ENCODE results near the gene STAC. TPM values are rescaled to one million over a fixed set of nuclear protein-coding genes. Genes with fewer than 3 reads are reported as not detected.

The STAC gene
- not detected in 2 replicates for total RNA-seq (2011; cell fraction: chromatin; rRNA removed; ENCODE audit: low replicate concordance)
- total RNA-seq (2011; cell fraction: nucleolus; rRNA removed), result not detected in 2 replicates
- total RNA-seq (2011; cell fraction: nucleoplasm; rRNA removed), result not detected in 2 replicates
- not detected in 2 replicates for total RNA-seq (2014; rRNA removed)
- total RNA-seq (2014; rRNA removed; fragmentation: Illumina TruSeq; extraction: Trizol), result not detected in 2 replicates
- not detected in 2 replicates for total RNA-seq (2015; rRNA removed; fragmentation: Illumina TruSeq; extraction: Trizol)
- total RNA-seq (2021), result not detected in 2 replicates
- polyA plus RNA-seq (2011; rRNA removed), result not detected in 2 replicates
- polyA plus RNA-seq (2011; cell fraction: cytosol; rRNA removed), result not detected in 2 replicates
- not detected in 2 replicates for polyA plus RNA-seq (2011; cell fraction: nucleus; rRNA removed)
- polyA plus RNA-seq (2012), result 0.15 TPM in 1 of 2 replicates, not detected in the other
- not detected in 2 replicates for polyA plus RNA-seq (2014; fragmentation: Illumina TruSeq; extraction: Trizol)
- polyA plus RNA-seq (2014; fragmentation: Nextera tagmentation; extraction: Ambion mirVana), result under 1 TPM in 1 of 2 experiments, not detected in 1; 0.11 TPM
- polyA plus RNA-seq (2014; rRNA removed), result not detected in 2 replicates
- polyA minus RNA-seq (2011; rRNA and poly(A)+ RNA removed), result not detected in 2 replicates
- polyA minus RNA-seq (2011; cell fraction: cytosol; rRNA and poly(A)+ RNA removed), result not detected in 2 replicates
- not detected in 2 replicates for polyA minus RNA-seq (2011; cell fraction: nucleus; rRNA and poly(A)+ RNA removed)
- Bru-seq, nascent RNA, result percentile 2 among the genes with signal in this experiment
- percentile 3 among the genes with signal in this experiment for BruChase-seq, experiment 1, labeled RNA remaining after a 2-hour chase
- percentile 1 among the genes with signal in this experiment for BruChase-seq, experiment 2, labeled RNA remaining after a 6-hour chase
- long read RNA-seq, experiment 1, partial matches to known transcripts, result 0 of 1 reads
- long read RNA-seq, experiment 1, other reads (novel, unspliced or antisense), result 1 of 1 reads
- long read RNA-seq, experiment 2, result 0 reads
- long read RNA-seq, experiment 3, result 0 reads

DNA sequence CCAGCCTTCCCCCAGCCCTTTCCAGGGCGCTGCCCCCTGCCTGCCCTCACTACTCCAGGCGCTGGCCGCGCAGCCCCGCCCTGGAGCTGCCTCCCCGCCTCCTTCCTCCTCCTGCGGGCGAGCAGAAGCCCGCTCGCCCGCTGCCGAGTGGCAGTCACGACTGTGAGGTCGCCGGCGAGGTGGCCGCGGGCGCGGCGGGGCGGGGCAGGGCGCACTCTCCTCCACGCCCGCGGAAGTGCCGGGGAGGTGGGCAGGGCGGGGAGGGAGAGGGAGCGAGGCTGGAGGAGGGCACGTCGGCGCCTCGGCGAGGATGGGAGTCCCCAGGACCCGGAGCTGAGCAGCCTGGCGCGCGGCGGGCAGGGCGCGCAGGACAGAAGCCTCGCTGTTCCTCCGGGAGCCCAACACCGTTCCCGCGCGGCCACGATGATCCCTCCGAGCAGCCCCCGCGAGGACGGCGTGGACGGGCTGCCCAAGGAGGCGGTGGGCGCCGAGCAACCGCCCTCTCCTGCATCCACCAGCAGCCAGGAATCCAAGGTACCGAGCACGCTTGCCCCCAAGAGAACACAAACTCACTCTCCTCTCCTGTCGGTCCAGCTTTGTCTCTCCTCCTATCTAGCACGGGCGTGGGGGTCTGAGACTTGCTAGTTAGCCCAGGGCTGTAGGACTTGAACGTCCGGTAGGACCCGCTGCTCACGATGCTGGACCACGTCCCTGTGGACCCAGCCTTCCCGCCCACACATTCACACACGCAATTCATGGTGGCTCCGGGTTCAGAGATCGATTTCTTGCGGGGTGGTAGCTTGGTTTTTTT is at the start of gene STAC:
STAC (plus strand) TSS at position 284 of the 811 bp plus-strand sequence; CDS start at position 424, 140 bp downstream.
- 3% methylated on average over 42 of the region's 73 CpGs for WGBS (ENCODE audit: insufficient coverage, low coverage, missing lambda C conversion rate)
- Histone ChIP-seq H3K79me2 (ENCODE audit: control insufficient read depth, insufficient read depth, low read length) (no peaks in the 10 kb centered on the region), H4K20me1 (replicated peaks; ENCODE audit: control insufficient read depth, insufficient read depth, low read length) (no peaks in the 10 kb centered on the region), H3K9me3 (replicated peaks; ENCODE audit: control insufficient read depth, insufficient read depth, low read depth, low read length) (no peaks in the 10 kb centered on the region), H2AFZ (ENCODE audit: low read depth, low read length) (no peak within 1 kb of the TSS), H3K4me3 (no peak within 1 kb of the TSS), H3K36me3 (ENCODE audit: control insufficient read depth, insufficient read depth, low read length) (no peaks in the 10 kb centered on the region), H3K4me2 (ENCODE audit: insufficient read depth, low read length) (no peak within 1 kb of the TSS), H3K4me1 (replicated peaks in 1 of 2; ENCODE audit: control insufficient read depth in 2 of 2, insufficient read depth in 2 of 2, low read length in 2 of 2) (no peaks in the 10 kb centered on the region), H3K27ac (ENCODE audit: extremely low read depth, low read depth, low read length) (no peak within 1 kb of the TSS), H3K27me3 (ENCODE audit: control insufficient read depth in 2 of 2, insufficient read depth in 2 of 2, low read length in 2 of 2) (no peaks in the 10 kb centered on the region), H3K9ac (ENCODE audit: insufficient read depth in 1 of 2, low read depth in 2 of 2, low read length in 2 of 2) (no peak within 1 kb of the TSS), H3K9me1 (ENCODE audit: control insufficient read depth, insufficient read depth, low read length) (no peaks in the 10 kb centered on the region)
- in situ Hi-C loops (cut with MboI), result no loop called here
- no peak for FAIRE-seq
- ATAC-seq, result no peak
- BruUV-seq (replicated peaks), result no TSS peak
- intact Hi-C loops (cut with micrococcal nuclease), result no loop called here
- DNase-seq (ENCODE audit: extremely low read depth in 1 of 4, low spot score in 3 of 4), result no peak
- TF ChIP-seq NFXL1 (CRISPR knock-in tag; IDR thresholded peaks at IDR 0.05), result no peak
- no peak for TF ChIP-seq KLF6 (CRISPR knock-in tag; IDR thresholded peaks at IDR 0.05; ENCODE audit: borderline replicate concordance)
- TF ChIP-seq ZFP1 (CRISPR knock-in tag; IDR thresholded peaks at IDR 0.05), result no peak
- TF ChIP-seq, protein P1, sequence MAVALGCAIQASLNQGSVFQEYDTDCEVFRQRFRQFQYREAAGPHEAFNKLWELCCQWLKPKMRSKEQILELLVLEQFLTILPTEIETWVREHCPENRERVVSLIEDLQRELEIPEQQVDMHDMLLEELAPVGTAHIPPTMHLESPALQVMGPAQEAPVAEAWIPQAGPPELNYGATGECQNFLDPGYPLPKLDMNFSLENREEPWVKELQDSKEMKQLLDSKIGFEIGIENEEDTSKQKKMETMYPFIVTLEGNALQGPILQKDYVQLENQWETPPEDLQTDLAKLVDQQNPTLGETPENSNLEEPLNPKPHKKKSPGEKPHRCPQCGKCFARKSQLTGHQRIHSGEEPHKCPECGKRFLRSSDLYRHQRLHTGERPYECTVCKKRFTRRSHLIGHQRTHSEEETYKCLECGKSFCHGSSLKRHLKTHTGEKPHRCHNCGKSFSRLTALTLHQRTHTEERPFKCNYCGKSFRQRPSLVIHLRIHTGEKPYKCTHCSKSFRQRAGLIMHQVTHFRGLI (CRISPR knock-in tag; IDR thresholded peaks at IDR 0.05), result no peak
- TF ChIP-seq DLX4 (CRISPR knock-in tag; IDR thresholded peaks at IDR 0.05), result no peak
- no peak for TF ChIP-seq PHB (CRISPR knock-in tag; IDR thresholded peaks at IDR 0.05)
- TF ChIP-seq ZNF347 (CRISPR knock-in tag; IDR thresholded peaks at IDR 0.05; ENCODE audit: low read depth), result no peak
- TF ChIP-seq CHD4 (IDR thresholded peaks at IDR 0.05; ENCODE audit: insufficient read depth, insufficient replicate concordance, low read depth, low read length, poor library complexity, severe bottlenecking), result no peak
- TF ChIP-seq WHSC1 (IDR thresholded peaks at IDR 0.05; ENCODE audit: low read length), result no peak
- no peak for TF ChIP-seq EP400 (IDR thresholded peaks at IDR 0.05)
- TF ChIP-seq BHLHE40 (IDR thresholded peaks at IDR 0.05; ENCODE audit: low read length), result no peak
- no peak for TF ChIP-seq POLR2AphosphoS2 (IDR thresholded peaks at IDR 0.05; ENCODE audit: low read length)
- ChIA-PET POLR2A (no interaction called here), CTCF (ENCODE audit: low intra/inter-chr PET ratio) (no interaction called here)

Measured in K562 (cell line).